Activated T-helper 1 cell treated with anti-CD3 and anti-CD28 coated beads, Interleukin-2, amount 50 U/mL, for 16 hours (primary cell): ENCODE measurements around the gene ZNF415.
A peak's percentile ranks its signal among the peaks of the same experiment; 100 is the strongest.
"Not testable (repeated sequence)": the region's sequence is repeated elsewhere in the genome, so short reads cannot be mapped to it uniquely, and the experiment has no call there.

Source experiments
- DNase-seq, 2 donors: peaks; one replicate each; pipeline ENCODE4 v3.0.0-alpha.2; 2020; ENCODE audit warnings: low read depth in 1 of 2, low spot score in 1 of 2

Gene ZNF415

GRCh38 chr19:53132141-53132991 lies at the start of gene ZNF415:
ZNF415 (minus strand) TSS chr19:53132910; CDS start chr19:53122676, 10,234 bp downstream.
- peak in 1 of 2 donors; percentile 22 for DNase-seq

DNA sequence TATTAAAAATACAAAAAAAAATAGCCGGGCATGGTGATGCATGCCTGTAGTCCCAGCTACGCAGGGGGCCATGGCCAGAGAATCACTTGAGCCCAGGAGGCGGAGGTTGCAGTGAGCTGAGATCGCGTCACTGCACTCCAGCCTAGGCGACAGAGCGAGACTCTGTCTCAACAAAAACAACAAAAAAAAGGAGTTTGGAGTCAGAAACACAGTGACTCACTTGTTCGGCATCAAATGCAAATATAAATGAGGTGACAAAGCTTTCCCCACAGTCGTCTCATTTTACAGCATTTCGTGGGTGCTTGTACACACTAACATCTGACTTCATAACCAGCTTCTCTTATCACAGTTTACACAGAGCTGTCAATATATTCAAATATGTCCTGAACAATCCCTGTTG lies 49.5 kb upstream of the ZNF415 start:
- no peak for DNase-seq

DNA sequence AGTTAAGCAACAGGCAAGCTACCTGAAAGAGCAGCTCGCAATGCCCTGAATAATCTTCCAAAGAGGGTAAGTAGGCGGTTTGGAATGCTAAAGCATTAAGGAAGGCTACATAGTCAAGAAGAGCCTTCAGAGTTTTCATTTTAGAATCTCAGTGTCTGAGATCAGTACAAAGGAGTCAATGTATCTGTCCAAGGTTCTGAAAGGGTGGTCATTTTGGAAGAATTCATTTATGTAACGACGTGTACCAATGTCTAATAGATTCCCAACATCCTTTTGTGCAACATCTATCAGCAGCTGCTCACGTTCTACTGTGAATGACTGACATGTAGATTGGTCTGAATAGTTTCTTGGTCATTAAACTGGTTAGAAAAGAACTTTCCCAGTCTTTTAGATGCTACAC lies 45.3 kb upstream of the ZNF415 start:
- DNase-seq: no peak

DNA sequence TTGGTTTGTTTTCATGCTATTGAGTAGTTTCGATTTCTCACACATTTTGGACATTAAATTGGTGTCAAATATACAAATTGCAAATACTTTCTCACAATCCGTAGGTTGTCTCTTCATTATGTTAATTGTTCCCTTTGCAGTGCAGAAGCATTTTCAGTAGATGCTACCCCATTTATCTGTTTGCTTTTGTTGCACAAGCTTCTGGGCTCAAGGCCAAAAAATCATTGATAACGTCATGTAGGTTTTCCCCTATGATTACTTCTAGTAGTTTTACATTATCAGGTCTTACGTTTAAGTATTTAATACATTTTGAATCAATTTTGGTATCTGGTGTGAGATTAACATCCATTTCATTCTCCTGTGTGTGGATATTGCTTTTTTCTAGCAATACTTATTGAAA lies 40.2 kb upstream of the ZNF415 start:
- DNase-seq: no peak

DNA sequence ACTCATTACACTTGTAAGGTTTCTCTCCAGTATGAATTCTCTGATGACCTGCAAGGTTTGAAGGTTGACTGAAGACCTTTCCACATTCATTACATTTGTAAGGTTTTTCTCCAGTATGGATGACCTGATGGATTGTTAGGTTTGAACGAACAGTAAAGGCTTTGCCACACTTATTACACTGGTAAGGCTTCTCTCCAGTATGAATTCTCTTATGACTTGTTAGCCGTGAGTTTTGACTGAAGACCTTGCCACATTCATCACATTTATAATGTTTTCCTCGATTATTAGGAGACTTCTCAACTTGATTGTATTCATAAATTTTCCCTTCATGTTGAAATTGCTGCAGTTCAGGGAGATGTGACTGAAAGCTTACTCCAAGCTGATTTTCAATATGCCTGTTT lies 33.0 kb upstream of the ZNF415 start:
- no peak for DNase-seq

DNA sequence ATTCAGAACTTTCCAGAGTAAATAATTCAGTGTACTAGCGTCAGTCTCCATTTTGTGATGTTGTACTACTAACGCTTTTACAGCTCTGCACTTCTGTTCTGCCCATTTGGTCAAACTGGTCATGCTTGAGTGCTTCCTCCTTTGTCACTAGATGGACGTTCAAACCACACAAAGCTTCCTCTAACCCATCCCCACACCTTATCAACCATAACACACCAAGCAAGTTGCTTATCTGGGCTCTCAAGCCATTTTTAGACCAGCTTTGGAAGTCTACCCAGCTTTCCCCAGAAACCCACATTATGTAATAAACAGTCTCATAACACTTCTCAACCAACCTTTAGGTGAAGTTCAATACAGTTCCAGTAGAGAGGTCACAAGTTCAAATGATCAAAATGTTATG lies 28.4 kb upstream of the ZNF415 start:
- no peak for DNase-seq

DNA sequence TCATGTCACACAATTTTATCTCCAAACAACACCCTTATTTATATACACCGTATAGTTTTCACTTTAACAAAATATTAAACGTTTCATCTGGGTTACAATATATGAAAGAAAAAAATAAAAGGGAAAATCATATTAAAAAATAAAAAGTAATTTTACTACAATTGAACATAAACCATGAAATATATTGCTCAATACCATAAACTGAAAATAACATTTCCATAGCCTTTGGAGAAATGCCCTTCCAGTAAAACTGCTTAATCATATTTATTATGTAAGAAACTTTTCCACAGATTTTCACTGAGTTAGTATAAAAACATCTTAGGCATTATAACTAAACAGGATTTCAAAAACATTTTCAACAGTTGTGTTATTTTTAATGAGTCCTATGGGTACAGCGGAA lies 27.6 kb upstream of the ZNF415 start:
- no peak for DNase-seq

- DNase-seq: no peak
Observed at GRCh38 chr19:53158119-53158656, 25.5 kb upstream of the ZNF415 start.

GRCh38 chr19:53157626-53158025 lies 24.9 kb upstream of the ZNF415 start:
- DNase-seq: no peak

- no peak for DNase-seq
Observed at GRCh38 chr19:53156850-53157249, 24.1 kb upstream of the ZNF415 start.

DNA sequence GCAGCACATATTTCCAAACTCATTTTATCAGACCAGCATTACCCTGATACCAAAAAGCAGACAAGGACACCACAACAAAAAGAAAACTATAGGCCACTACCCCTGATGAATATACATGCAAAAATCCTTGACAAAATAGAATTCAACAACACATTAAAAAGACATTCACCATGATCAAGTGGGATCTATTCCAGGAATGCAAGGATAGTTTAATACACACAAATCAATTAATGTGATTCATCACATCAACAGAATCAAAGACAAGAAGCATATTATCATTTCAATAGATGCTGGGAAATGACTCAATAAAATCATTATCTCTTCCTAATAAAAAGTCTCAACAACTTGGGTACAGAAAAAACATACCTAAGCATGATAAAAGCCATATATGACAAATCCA lies 14.9 kb upstream of the ZNF415 start:
- DNase-seq: no peak

GRCh38 chr19:53140351-53140750 lies 7.6 kb upstream of the ZNF415 start:
- no peak for DNase-seq

GRCh38 chr19:53136432-53136831 lies 3.7 kb upstream of the ZNF415 start:
- no peak for DNase-seq

DNA sequence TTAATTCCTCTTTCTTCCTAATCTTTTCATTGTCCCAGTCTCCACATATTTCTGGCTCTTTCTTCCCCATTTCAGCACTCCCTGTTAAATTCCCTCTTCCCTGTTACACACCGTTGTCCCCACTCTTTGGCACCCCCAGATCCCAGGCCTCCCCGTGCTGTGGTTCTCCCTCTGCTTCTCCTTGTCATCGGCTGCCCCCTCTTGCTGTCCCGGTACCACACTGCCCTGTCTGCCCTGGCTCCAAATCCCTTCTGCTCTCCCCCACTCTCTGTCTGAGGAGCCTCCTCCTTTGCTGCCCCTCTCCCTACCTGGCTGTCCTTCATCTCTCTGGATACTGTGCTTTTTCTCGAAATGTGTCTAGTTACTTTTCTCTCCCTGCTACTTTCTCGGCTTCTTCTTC lies 983 bp downstream of the ZNF415 start:
- no peak for DNase-seq

- DNase-seq: no peak
Observed at GRCh38 chr19:53131085-53131590, 1.6 kb downstream of the ZNF415 start.

- DNase-seq: no peak
Observed at GRCh38 chr19:53130506-53130905, 2.2 kb downstream of the ZNF415 start.

- DNase-seq: not testable (repeated sequence)
Observed at GRCh38 chr19:53126733-53127526, 5.8 kb downstream of the ZNF415 start.

DNA sequence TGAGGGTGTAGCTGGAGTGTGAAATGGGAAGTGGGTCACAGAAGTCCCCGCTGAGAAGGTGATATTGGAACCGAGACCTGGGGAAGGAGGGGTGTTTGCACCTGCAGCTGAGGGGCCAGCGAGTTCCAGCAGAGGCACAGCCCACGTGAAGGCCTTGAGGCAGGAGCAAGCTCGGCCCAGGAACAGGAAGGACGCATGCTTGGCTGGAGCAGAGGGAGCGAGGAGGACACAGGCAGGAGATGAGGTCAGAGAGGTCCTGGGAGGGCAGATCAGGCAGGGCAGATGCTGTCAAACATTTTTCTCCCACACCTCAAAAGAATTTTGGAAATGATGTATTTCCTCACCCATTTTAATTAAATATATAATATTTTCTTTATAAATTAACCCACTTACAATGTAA lies 9.3 kb downstream of the ZNF415 start:
- DNase-seq: no peak

GRCh38 chr19:53112286-53112685 lies 20.4 kb downstream of the ZNF415 start:
- no peak for DNase-seq

GRCh38 chr19:53109527-53109926 lies 23.2 kb downstream of the ZNF415 start:
- no peak for DNase-seq

DNA sequence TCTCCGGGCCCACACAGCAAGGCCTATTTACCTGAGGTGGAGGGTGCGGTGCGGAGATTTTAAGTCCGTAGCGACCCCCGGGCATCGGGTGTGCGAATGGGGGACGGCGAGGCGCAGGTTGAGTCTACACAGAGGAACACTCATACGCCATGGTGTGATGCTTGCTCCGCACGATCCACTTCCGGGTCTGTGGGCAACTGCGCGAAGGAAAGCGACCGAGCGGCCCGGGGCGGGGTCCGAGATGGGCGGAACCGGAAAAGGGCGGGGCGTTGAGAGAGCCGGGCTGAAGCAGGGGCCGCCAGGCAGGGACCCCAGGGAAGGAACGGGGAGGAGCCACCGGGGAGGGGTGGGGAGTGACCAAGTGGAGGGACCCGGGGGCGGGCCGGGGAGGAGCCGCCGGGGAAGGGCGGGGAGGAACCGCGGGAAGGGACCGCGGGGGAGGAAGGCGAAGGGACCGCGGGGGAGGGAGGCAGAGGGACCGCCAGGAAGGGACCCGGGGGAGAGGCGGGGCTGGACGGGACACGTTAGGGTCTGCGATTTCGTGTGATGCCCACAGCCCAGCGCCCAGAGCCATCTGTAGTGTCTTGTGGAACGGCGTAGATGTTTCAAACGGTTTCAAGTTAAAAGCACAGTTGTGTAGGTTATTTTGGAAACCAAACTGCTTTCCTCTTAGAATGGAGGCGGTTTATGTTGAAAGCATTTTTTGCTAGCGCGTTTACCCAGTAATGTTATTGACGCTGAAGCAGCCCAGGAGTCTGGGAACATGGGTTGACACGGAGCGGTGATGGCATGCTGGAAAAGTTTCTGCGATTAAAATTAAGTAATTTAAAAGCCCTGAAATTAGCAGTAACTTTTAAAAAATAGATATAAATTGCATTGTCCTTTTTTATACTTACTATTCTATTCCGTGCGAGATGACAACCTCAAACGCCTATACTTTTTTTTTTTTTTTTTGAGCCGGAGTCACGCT lies 29.2 kb downstream of the ZNF415 start, which contains the start of gene ZNF160:
ZNF160 (minus strand) TSS at position 189 of the 970 bp plus-strand sequence. CDS start 17,146 bp downstream, outside the sequence.
- DNase-seq: peak; percentile 98 to 100
